Left kidney (tissue), 2 donors: ENCODE results near the gene PEAK1. TPM values are rescaled to one million over a fixed set of nuclear protein-coding genes. Genes with fewer than 3 reads are reported as not detected.
"Not testable (repeated sequence)": the region's sequence is repeated elsewhere in the genome, so short reads cannot be mapped to it uniquely, and the experiment has no call there.

Experiments used
- DNase-seq: peaks from one replicate; pipeline ENCODE4 v3.0.0-alpha.2; 2013
- polyA plus RNA-seq: library from polyadenylated mRNA; unstranded; fragments of 120-200 nt; gene quantifications from one replicate; pipeline ENCODE4 v1.2.1, GENCODE V29; 2013; ENCODE audit not compliant: insufficient read length

Gene PEAK1
- polyA plus RNA-seq, 1 donor = 40.5 TPM

GRCh38 chr15:77226652-77227051 lies 193.3 kb downstream of the PEAK1 start:
- DNase-seq = no peak

DNA sequence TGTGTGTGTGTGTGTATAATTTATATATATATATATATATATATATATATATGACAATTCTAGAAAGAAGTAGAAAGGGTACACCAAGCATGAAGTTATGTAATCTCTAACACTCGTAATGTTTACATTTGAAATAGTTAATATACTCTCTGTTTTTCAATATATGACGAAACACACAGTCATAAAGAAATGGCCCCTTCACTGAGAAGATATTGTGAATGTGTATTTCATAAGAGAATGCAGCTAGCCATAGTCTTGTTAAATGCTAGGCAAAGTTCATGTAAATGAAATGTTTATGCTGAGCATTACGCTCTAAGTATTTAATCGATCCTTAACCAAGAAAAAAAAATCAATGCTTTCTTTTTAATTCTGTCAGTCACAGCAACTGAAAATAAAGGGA lies 194.3 kb downstream of the PEAK1 start:
- no peak for DNase-seq

- DNase-seq = no peak
These were observed 194.8 kb downstream of the PEAK1 start for GRCh38 chr15:77225088-77225487.

DNA sequence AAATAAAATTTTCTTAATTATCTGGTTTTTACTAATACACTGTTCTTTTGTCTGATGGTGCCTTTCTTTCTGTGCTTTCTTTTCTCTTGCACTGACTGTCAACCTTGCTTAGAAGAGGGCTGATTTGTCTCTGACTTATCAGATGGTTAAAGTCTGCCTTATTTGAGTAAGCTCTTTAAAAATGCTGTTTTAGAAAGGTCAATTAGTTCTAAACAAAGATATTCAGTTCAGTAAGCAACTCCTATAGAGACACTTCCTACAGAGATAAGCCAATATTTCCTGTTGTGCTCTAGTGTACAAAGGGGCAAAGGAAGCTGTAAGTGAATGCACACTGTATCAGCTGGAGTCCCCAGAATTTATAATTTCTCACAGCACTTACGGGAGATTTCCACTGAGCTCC lies 195.6 kb downstream of the PEAK1 start:
- no peak for DNase-seq

DNA sequence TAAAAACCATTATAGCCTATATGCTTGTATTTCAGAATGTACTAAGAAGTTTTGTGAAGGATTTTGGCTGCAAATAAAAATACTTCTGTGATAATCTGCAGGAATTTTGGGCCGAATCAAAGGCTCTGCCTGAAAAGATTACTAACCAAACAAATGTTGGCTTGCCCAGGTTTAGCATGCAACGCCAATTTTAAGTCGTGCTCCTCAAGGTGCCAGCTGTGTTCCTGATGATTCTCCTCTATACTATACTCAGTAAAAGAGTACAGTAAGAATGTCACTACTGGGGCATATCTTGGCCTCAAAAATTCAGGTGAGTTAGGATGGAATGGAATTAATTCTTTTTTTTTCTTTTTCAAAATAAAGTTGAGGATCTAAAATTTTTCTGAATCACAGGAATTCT lies 198.2 kb downstream of the PEAK1 start:
- no peak for DNase-seq

- no peak for DNase-seq
These were observed 198.7 kb downstream of the PEAK1 start for GRCh38 chr15:77221174-77221573.

- no peak for DNase-seq
These were observed 200.1 kb downstream of the PEAK1 start for GRCh38 chr15:77219841-77220240.

DNA sequence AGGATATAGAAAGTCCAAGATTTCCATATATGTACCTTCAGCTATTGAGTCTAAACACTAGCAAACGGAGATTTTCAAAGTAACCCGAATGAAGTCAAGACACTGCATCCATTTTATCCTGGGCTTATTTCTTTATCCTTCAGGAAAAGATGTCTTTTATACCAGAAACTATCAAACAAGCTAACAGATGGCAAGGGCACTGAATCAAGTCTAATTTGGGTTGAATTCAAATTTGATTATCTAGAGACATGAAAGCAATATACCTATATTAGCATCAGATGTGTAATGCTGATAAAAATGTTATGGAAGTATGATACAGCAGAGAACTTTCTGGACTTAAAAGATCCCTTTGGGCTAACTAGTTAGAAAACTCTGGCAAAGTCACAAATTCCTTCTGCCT lies 210.7 kb downstream of the PEAK1 start:
- no peak for DNase-seq

GRCh38 chr15:77208241-77208640 lies 211.7 kb downstream of the PEAK1 start:
- no peak for DNase-seq

DNA sequence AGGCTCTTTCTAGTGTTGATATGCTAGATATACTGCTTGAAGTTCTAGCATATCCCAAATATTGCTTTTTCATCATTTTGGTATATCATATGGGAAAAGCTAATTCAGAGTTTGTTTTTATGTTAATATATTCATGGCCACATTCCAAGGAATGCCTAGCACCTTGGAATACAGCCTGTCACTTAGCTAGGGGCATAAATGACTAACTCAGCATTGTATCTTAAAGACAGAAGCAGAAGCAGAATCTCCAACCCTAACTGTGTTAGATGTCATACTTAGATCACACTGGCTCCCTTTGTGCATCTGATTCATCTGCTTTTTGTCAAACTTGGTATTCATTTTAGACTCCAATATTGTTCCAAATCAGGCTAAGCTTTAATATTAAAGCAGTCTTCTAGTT lies 218.2 kb downstream of the PEAK1 start:
- no peak for DNase-seq

GRCh38 chr15:77196381-77196780 lies 223.5 kb downstream of the PEAK1 start:
- DNase-seq = no peak

GRCh38 chr15:77195586-77195985 lies 224.3 kb downstream of the PEAK1 start:
- no peak for DNase-seq

- no peak for DNase-seq
These were observed 227.5 kb downstream of the PEAK1 start for GRCh38 chr15:77192451-77192850.

DNA sequence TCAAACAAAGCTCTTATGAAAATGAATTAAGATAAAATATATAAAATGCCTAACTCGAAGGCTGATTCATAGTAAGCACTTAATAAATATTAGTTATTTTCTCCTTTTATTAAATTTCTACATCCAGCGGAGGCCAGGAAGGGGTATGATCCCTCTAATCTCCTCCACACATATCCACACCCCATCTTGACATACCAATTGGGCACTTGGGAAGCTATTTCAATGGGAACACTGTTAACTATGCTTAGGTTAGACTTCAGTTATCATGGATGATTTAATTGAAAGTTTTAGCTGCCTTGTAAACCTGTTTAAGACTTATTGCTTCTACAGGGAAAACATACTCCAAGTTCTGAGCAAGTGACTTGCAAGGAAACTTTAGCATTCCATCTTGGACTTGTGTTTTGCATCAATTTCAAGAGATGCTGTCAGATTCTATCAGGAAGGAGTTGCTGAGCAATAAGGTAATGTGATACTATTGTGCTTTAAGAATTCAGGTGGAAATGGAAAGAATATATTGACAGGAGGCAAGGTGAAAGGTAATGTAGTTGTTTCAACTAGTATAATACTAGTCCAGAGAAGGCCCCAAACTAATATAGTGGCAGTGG lies 228.6 kb downstream of the PEAK1 start:
- no peak for DNase-seq

GRCh38 chr15:77187751-77188464 lies 232.0 kb downstream of the PEAK1 start:
- DNase-seq = no peak

GRCh38 chr15:77186594-77187011 lies 233.3 kb downstream of the PEAK1 start:
- DNase-seq = no peak

DNA sequence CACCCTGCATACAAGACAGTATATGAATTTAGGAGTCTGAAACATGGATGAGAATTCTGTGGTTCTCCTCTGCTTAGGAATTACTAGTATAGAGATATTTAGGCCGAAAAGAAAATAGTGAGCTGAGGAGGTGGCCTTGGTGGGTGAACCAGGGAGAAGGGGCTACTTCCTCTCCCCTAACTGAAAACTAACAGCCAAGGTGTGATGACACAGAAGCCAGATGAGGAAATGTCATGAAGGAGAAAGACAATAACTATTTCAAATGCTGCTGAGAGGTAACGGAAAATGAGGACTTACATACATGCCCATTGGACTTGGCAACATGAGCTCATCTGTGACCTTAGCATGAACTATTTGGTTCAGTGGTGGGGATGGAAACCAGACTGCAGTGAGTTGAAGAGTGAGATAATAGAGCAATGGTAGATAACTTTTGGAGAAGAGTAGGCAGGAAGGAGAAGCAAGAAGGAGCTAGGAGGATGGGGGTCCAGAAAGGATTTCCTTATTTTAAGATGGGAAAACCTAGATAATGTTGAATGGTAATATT lies 234.6 kb downstream of the PEAK1 start:
- no peak for DNase-seq

- not testable (repeated sequence) for DNase-seq
These were observed 235.6 kb downstream of the PEAK1 start for GRCh38 chr15:77184352-77184751.

DNA sequence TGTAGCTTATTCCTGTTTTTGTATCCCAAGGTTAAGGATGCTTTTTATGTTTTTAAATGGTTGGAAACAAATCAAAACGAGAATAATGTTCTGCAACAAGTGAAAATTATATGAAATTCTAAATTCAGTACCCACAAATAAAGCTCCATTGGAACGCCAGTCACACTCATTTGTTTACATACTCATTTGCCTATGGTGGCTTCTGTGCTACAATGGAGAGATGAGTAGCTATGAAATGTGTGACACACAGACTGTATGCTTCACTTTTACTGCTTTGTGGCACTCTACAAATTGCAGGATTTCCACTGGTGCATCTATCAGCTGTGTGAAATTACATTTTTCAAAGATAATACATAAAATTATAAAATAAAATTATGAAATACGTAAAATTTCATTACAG lies 236.8 kb downstream of the PEAK1 start:
- DNase-seq = no peak

GRCh38 chr15:77181305-77182074 lies 238.4 kb downstream of the PEAK1 start:
- DNase-seq = no peak

DNA sequence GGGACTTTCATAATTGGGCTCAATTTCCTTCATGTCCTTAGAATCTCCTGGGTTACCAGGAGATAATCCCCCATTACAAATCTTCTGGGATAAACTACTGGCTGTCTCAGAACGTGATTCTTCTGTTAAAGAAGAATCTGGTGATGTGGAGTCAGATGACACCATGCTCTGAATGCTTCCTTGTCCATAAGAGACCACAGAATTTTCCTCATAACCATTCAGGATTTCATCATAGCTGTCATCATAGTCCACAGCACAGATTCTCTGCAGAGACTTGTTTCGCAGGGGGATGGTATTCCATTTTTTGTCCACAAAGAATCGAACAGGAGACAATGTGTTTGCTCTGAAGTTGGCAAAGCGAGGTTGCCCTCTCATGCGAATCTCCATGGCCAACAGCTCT lies 239.1 kb downstream of the PEAK1 start:
- no peak for DNase-seq

DNA sequence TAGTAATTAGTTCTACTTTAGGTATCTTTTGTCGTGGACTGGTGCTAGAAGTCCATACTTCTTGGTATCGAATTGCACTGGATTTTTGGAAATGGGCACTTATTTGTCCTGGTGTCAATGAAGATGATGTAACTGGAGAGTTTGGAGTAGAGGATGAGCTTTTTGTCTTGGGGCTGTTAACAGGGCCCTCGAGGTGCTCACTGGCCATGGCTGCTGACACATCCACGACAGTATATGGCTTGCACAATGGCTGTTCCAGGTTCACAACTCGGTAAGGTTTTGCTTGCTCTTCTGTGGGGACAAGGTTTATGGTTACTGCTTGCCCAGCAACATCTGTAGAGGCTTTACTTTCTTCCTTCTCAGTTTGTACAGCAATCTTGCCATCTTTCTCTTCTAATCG lies 239.6 kb downstream of the PEAK1 start:
- DNase-seq = no peak

DNA sequence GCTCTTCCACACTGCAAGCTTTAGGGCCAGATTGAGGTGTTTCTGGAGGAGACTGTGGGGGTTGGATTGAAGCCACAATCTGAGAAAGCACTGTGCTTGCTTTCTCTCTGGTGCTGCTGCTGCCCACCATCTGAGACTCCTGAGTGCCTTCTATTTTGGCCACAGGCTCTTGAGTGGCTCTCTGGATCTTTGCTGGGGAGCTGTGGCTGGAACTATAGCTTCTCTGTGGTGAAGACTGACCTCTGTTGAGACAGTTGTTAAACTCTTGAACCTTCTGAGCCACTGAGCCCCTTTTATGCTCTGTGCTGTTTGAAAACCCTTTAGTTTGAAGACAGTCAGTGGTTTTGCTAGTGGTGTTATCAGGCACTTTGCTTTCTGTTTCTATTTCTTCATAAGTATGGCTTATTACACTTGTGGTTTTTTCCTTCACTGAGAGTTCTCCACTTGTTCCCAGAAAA lies 240.3 kb downstream of the PEAK1 start:
- no peak for DNase-seq
